Measurements from ENCODE around the gene SPAG9.

GRCh38 chr17:50948711-50949110 lies 172.0 kb downstream of the SPAG9 start:
- TF ChIP-seq EP300 (IDR thresholded peaks at IDR 0.05) (no peak), POLR2A (IDR thresholded peaks at IDR 0.05) (no peak), CTCF (IDR thresholded peaks at IDR 0.05) (no peak)

Data from upper lobe of left lung (tissue), 4 donors.